ENCODE measurements around the gene HEATR5B. TPM values are rescaled to one million over a fixed set of nuclear protein-coding genes. Genes with fewer than 3 reads are reported as not detected.

HEATR5B gene
- total and polyA plus RNA-seq, 2 of the 8 experiments (the other 6 are each of a cell fraction or from before 2014, with no cell fraction given): 7.0 to 12.6 TPM

GRCh38 chr2:37080689-37081088 lies 3.5 kb downstream of the HEATR5B start:
- Histone ChIP-seq H2BK5ac (ENCODE audit: low read depth, low read length) (no peak overlapping the region), H3K23me2 (ENCODE audit: low read depth, low read length) (peaks cover 8% of the 10 kb centered on the region), H3K14ac (ENCODE audit: insufficient read length) (no peak overlapping the region), H2AFZ (ENCODE audit: low read length) (no peak overlapping the region), H3K4me3 (ENCODE audit: extremely low read depth in 1 of 4, insufficient read depth in 2 of 4, low read depth in 3 of 4, low read length in 4 of 4) (no peak overlapping the region), H3K9ac (replicated peaks in 1 of 4; ENCODE audit: extremely low read depth in 1 of 4, low read depth in 3 of 4, low read length in 3 of 4) (no peak overlapping the region), H3K18ac (ENCODE audit: extremely low read depth, low read length) (no peak overlapping the region), H3K27ac (ENCODE audit: low read depth, low read length) (no peak overlapping the region), H4K5ac (ENCODE audit: insufficient read length, low read depth, low read length) (no peak overlapping the region), H4K8ac (ENCODE audit: extremely low read depth, insufficient read depth, low read length) (no peak overlapping the region), H2BK12ac (ENCODE audit: low read depth, low read length) (no peak overlapping the region), H3K4ac (replicated peaks; ENCODE audit: insufficient read length, low read depth, low read length) (no peak overlapping the region), H3K9me3 (ENCODE audit: insufficient read depth in 2 of 2, low read depth in 1 of 2, low read length in 1 of 2) (no peaks in the 10 kb centered on the region), H3K4me2 (ENCODE audit: insufficient read depth in 1 of 2, low read depth in 2 of 2, low read length in 2 of 2) (no peak overlapping the region), H2BK20ac (ENCODE audit: low read length) (no peak overlapping the region), H3K27me3 (replicated peaks in 1 of 4; ENCODE audit: control insufficient read depth in 3 of 4, extremely low read depth in 1 of 4, insufficient read depth in 3 of 4, low read length in 3 of 4) (no peaks in the 10 kb centered on the region), H3K79me2 (ENCODE audit: control insufficient read depth in 1 of 2, insufficient read depth in 2 of 2, low read length in 2 of 2) (no peaks in the 10 kb centered on the region), H2AK5ac (ENCODE audit: low read depth, low read length) (no peak overlapping the region), H4K20me1 (replicated peaks in 1 of 2; ENCODE audit: control insufficient read depth in 1 of 2, insufficient read depth in 2 of 2, low read length in 2 of 2) (peaks cover 0 to 1% of the 10 kb centered on the region in 2 experiments), H4K91ac (replicated peaks; ENCODE audit: insufficient read length, low read length) (no peak overlapping the region), H2BK120ac (replicated peaks; ENCODE audit: low read depth, low read length) (no peak overlapping the region), H3K36me3 (ENCODE audit: control insufficient read depth in 2 of 4, insufficient read depth in 4 of 4, low read length in 3 of 4) (peaks cover 0 to 11% (median 2%) of the 10 kb centered on the region in 4 experiments; a peak in 3 of 8 replicates), H3K23ac (ENCODE audit: insufficient read length) (no peak overlapping the region), H3K79me1 (ENCODE audit: low read depth, low read length) (no peaks in the 10 kb centered on the region), H2BK15ac (ENCODE audit: low read length) (no peak overlapping the region), H3K4me1 (replicated peaks in 1 of 4; ENCODE audit: control insufficient read depth in 3 of 4, insufficient read depth in 4 of 4, low read length in 3 of 4) (peaks cover 0 to 4% (median 2%) of the 10 kb centered on the region in 4 experiments; a peak in 2 of 7 replicates), H3K56ac (replicated peaks; ENCODE audit: insufficient read length, low read depth, low read length) (no peak overlapping the region)
- WGBS, 2 experiments (ENCODE audit: extremely low coverage in 1 of 2, insufficient coverage in 1 of 2, insufficient read length in 1 of 2, insufficient replicate concordance in 2 of 2, low coverage in 1 of 2, low lambda C conversion rate in 2 of 2, missing lambda C conversion rate in 1 of 2): 82% methylated on average over 3 of the region's 3 CpGs; no CpG with 5 or more reads in 1 of the 2 experiments
- TF ChIP-seq SRF (IDR thresholded peaks at IDR 0.05; ENCODE audit: low read depth, low read length): no peak
- no peak for TF ChIP-seq NRF1 (IDR thresholded peaks at IDR 0.05; ENCODE audit: low read depth, low read length)
- TF ChIP-seq CBX8 (IDR thresholded peaks at IDR 0.05; ENCODE audit: borderline replicate concordance, low read depth, low read length): no peak
- no peak for TF ChIP-seq ATF3 (IDR thresholded peaks at IDR 0.05; ENCODE audit: insufficient read depth, low read depth, low read length)
- no peak for TF ChIP-seq TAF1 (IDR thresholded peaks at IDR 0.05; ENCODE audit: low read depth, low read length)
- TF ChIP-seq TCF12 (IDR thresholded peaks at IDR 0.05; ENCODE audit: low read depth, low read length): no peak
- TF ChIP-seq SP2 (IDR thresholded peaks at IDR 0.05; ENCODE audit: low read length): no peak
- TF ChIP-seq ZNF274 (IDR thresholded peaks at IDR 0.05; ENCODE audit: borderline replicate concordance, extremely low read depth, low read length): no peak
- POLR2A ChIA-PET (ENCODE audit: partially characterized antibody): no interaction called here
- FAIRE-seq: no peak
- DNase-seq (ENCODE audit: low read depth in 1 of 2, low spot score in 2 of 2): no peak
- CTCF ChIA-PET (ENCODE audit: partially characterized antibody): no interaction called here

All from H1 (cell line).